ENCODE results near the gene RUBCNL. TPM values are rescaled to one million over a fixed set of nuclear protein-coding genes. Genes with fewer than 3 reads are reported as not detected.
"Not testable (repeated sequence)": the region's sequence is repeated elsewhere in the genome, so short reads cannot be mapped to it uniquely, and the experiment has no call there.

The RUBCNL gene
- total RNA-seq, 1 experiment from 2014 or later = not detected

GRCh38 chr13:46378411-46378810 lies 8.6 kb downstream of the RUBCNL start:
- DNase-seq (ENCODE audit: low read depth) = no peak
- in situ Hi-C loops (cut with HindIII; ENCODE audit: low pct_unique_long_range_greater_than_20kb, low sequenced_read_pairs) = no loop called here

- no peak for DNase-seq (ENCODE audit: low read depth)
- in situ Hi-C loops (cut with HindIII; ENCODE audit: low pct_unique_long_range_greater_than_20kb, low sequenced_read_pairs) = no loop called here
These were observed 9.5 kb downstream of the RUBCNL start for GRCh38 chr13:46377554-46377953.

GRCh38 chr13:46374710-46375109 lies 12.3 kb downstream of the RUBCNL start:
- in situ Hi-C loops (cut with HindIII; ENCODE audit: low pct_unique_long_range_greater_than_20kb, low sequenced_read_pairs) = no loop called here
- DNase-seq (ENCODE audit: low read depth) = no peak

GRCh38 chr13:46373623-46374022 lies 13.4 kb downstream of the RUBCNL start:
- no peak for DNase-seq (ENCODE audit: low read depth)
- in situ Hi-C loops (cut with HindIII; ENCODE audit: low pct_unique_long_range_greater_than_20kb, low sequenced_read_pairs) = no loop called here

- DNase-seq (ENCODE audit: low read depth); in situ Hi-C loops (cut with HindIII; ENCODE audit: low pct_unique_long_range_greater_than_20kb, low sequenced_read_pairs): not testable (repeated sequence)
These were observed 14.1 kb downstream of the RUBCNL start for GRCh38 chr13:46372938-46373337.

GRCh38 chr13:46372071-46372470 lies 15.0 kb downstream of the RUBCNL start:
- in situ Hi-C loops (cut with HindIII; ENCODE audit: low pct_unique_long_range_greater_than_20kb, low sequenced_read_pairs) = no loop called here
- DNase-seq (ENCODE audit: low read depth) = no peak

- in situ Hi-C loops (cut with HindIII; ENCODE audit: low pct_unique_long_range_greater_than_20kb, low sequenced_read_pairs) = no loop called here
- no peak for DNase-seq (ENCODE audit: low read depth)
These were observed 17.4 kb downstream of the RUBCNL start for GRCh38 chr13:46369506-46370277.

GRCh38 chr13:46367617-46368327 lies 19.3 kb downstream of the RUBCNL start:
- in situ Hi-C loops (cut with HindIII; ENCODE audit: low pct_unique_long_range_greater_than_20kb, low sequenced_read_pairs) = no loop called here
- DNase-seq (ENCODE audit: low read depth) = no peak

- no peak for DNase-seq (ENCODE audit: low read depth)
- in situ Hi-C loops (cut with HindIII; ENCODE audit: low pct_unique_long_range_greater_than_20kb, low sequenced_read_pairs) = no loop called here
These were observed 25.6 kb downstream of the RUBCNL start for GRCh38 chr13:46361276-46361934.

GRCh38 chr13:46360604-46361003 lies 26.4 kb downstream of the RUBCNL start:
- DNase-seq (ENCODE audit: low read depth) = no peak
- in situ Hi-C loops (cut with HindIII; ENCODE audit: low pct_unique_long_range_greater_than_20kb, low sequenced_read_pairs) = no loop called here

- in situ Hi-C loops (cut with HindIII; ENCODE audit: low pct_unique_long_range_greater_than_20kb, low sequenced_read_pairs) = no loop called here
- DNase-seq (ENCODE audit: low read depth) = no peak
These were observed 27.3 kb downstream of the RUBCNL start for GRCh38 chr13:46359714-46360113.

- in situ Hi-C loops (cut with HindIII; ENCODE audit: low pct_unique_long_range_greater_than_20kb, low sequenced_read_pairs) = no loop called here
These were observed 31.0 kb downstream of the RUBCNL start for GRCh38 chr13:46355901-46356590.

GRCh38 chr13:46355088-46355468 lies 32.0 kb downstream of the RUBCNL start:
- DNase-seq (ENCODE audit: low read depth) = no peak
- in situ Hi-C loops (cut with HindIII; ENCODE audit: low pct_unique_long_range_greater_than_20kb, low sequenced_read_pairs) = no loop called here

More at GRCh38 chr13:46355901-46356590, 31.0 kb downstream of the RUBCNL start:
- DNase-seq (ENCODE audit: low read depth) = no peak

- peak; percentile 70 for DNase-seq (ENCODE audit: low read depth)
- in situ Hi-C loops (cut with HindIII; ENCODE audit: low pct_unique_long_range_greater_than_20kb, low sequenced_read_pairs) = no loop called here
These were observed 32.6 kb downstream of the RUBCNL start for GRCh38 chr13:46354156-46355087.

- DNase-seq (ENCODE audit: low read depth) = no peak
- in situ Hi-C loops (cut with HindIII; ENCODE audit: low pct_unique_long_range_greater_than_20kb, low sequenced_read_pairs) = no loop called here
These were observed 34.2 kb downstream of the RUBCNL start for GRCh38 chr13:46352805-46353204.

GRCh38 chr13:46350003-46350402 lies 37.0 kb downstream of the RUBCNL start:
- DNase-seq (ENCODE audit: low read depth) = no peak
- in situ Hi-C loops (cut with HindIII; ENCODE audit: low pct_unique_long_range_greater_than_20kb, low sequenced_read_pairs) = no loop called here

GRCh38 chr13:46348961-46349360 lies 38.1 kb downstream of the RUBCNL start:
- DNase-seq (ENCODE audit: low read depth) = no peak
- in situ Hi-C loops (cut with HindIII; ENCODE audit: low pct_unique_long_range_greater_than_20kb, low sequenced_read_pairs) = no loop called here

GRCh38 chr13:46347277-46347676 lies 39.8 kb downstream of the RUBCNL start:
- in situ Hi-C loops (cut with HindIII; ENCODE audit: low pct_unique_long_range_greater_than_20kb, low sequenced_read_pairs) = no loop called here
- no peak for DNase-seq (ENCODE audit: low read depth)
